GM19397 (cell line): ENCODE data around the gene DRC7.
"Not testable (repeated sequence)": the region's sequence is repeated elsewhere in the genome, so short reads cannot be mapped to it uniquely, and the experiment has no call there.

Experiments used
- ATAC-seq: cut with Tn5 transposase; IDR thresholded peaks from one replicate; pipeline ENCODE4 v1.9.1; 2021; ENCODE audit warnings: mild to moderate bottlenecking, moderate library complexity; ENCODE audit not compliant: unreplicated experiment

The DRC7 gene

GRCh38 chr16:57732037-57732436 is 37.4 kb downstream of the DRC7 start:
- ATAC-seq: no peak

- no peak for ATAC-seq
These were observed 38.1 kb downstream of the DRC7 start for GRCh38 chr16:57732714-57733113.

DNA sequence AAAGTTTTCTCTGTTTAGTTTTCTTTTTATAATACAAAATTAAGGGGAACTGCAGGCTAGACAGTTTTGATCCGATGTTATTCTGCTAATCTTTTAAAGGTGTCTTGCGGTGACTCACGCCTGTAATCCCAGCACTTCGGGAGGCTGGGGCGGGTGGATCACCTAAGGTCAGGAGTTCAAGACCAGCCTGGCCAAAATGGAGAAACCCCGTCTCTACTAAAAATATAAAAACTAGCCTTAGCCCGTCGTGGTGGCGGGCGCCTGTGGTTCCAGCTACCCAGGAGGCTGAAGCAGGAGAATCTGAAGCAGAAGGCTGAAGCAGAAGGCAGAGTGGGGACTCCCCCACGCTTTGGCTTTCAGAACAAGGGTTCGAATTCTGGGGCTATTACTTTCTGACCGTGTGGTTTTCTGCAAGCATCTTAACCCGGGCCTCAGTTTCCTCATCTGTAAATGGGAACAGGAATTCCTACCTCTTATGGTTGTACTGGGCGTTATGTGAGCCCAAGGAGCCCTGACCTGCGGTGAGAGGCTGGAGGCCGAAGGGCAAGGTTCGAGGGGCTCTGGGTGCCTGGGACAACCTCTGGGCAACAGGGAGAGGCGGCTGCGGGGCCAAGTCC is 39.8 kb downstream of the DRC7 start:
- ATAC-seq: no peak

DNA sequence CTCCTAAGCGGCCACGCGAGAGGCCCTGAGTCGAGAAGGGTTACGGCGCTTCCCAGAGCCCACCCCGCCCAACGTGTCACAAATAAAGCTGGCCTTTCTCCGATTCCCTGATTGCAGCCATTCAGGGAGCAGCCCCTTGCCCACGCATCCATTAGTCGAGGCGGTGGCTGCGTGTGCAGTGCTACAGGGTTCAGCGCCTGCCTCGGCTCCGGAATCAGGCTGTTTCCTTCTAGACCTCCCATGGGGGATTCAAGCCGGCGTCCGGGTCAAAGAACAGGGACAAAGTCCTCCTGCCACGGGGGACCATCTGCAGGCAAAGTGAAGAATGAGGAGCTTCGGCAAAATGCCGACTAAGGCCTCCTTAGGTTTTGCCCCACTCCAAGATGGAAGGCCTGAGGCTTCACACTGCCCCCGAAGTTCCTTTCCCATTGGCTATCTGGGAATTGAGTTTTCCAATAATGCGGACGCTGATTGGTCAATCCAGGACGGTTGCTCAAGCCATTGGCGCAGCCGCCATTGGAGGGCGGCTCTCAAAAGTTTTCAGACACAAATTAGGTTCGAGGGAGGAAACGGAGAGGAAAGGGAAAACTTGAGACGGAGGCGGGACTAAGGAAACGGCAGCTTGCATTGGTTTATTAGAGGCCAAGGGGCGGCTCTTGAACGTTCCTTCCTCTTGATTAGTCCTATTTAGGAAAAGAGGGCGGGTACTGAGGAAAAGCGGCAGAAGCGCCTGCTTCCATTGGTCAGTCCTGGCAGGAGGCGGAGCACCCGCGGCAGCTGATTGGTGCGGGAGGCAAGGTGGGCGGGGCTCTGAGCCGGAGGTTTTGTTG is 40.5 kb downstream of the DRC7 start:
- ATAC-seq: peak; percentile 83

- no peak for ATAC-seq
These were observed 41.3 kb downstream of the DRC7 start, which contains the start of gene KATNB1 for GRCh38 chr16:57735755-57736418. KATNB1 (plus strand) TSS chr16:57735770; CDS start chr16:57737244, 1,474 bp downstream.

GRCh38 chr16:57736419-57737351 is 42.1 kb downstream of the DRC7 start:
- no peak for ATAC-seq

DNA sequence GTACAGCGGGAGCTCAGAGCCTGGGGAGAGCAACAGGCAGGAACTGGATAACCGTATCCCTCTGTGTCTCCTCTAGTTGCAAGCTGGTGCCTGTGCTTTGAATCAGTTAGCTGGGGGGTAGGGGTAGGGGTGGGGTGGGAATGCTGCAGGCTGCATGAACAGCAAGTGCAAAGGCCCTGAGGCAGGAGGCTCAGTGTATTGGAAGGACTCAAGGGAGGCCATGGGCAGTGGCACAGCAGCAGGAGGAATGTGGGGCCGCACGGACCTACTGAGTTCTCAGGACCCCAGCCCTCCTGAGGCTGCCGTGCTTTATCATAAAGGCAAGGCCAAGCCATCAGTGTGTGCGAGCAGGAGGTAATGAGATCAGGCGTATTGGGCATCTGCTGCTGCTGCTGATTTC is 44.2 kb downstream of the DRC7 start:
- ATAC-seq: no peak

GRCh38 chr16:57739756-57740422 is 45.3 kb downstream of the DRC7 start:
- no peak for ATAC-seq

- ATAC-seq: no peak
These were observed 45.9 kb downstream of the DRC7 start for GRCh38 chr16:57740423-57741071.

DNA sequence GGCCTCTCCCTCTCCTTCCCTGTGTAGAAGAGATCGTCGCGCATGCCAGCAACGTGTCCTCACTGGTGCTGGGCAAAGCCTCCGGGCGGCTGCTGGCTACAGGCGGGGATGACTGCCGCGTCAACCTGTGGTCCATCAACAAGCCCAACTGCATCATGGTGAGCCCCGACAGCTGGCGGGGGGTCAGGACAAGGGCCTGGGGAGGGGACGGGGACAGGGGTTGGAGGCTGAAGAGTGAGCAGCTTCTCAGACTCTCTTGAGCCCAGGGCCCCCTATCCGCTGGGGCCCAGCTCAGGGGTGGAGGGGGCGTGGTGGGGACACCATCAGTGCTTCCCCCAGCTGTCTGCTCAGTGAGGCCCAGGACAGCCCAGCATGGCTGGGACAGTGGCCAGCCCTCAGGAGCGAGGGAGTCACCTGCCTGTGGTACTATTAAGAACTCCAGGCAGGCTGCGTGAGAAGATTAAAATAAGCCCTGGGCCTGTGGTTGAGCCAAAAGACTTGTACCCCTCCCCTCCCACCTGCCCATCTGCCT is 47.1 kb downstream of the DRC7 start:
- no peak for ATAC-seq

DNA sequence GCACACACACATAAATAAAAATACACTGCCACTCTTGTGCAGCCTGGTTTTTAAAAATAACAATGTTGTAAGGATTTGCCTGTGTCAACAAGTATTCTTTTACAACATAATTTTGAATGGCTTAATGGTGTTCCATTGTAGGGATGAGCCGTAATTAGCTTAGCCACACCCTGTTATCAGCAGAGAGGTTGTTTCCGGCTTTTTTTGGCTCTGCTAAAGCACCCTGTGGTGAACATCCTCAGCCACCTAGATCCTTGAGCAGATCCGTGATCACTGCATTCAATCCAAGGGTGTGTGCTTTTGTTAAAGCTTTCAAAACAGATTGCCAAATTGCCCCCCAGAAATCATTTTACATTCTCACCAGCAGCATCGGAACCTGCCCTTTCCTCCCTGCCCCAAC is 47.9 kb downstream of the DRC7 start:
- ATAC-seq: no peak

DNA sequence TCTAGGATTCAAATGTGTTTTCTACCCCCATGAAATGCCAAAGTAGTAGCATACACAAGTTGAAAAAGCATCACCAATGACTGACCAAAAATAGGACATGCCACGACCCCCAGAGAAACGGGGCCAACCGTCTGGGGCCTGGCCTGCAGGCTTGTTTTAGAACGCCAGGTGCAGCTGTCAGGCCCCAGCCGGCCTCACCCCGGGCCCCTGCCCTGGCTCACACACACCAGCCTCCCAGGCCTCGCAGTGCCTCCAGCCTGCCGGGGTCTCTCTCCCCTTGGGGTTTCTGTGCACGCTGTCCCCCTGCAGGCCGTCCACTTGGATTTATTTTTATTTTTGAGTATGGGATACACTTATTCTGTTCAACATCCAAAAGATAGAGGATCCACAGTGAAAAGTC is 48.9 kb downstream of the DRC7 start:
- no peak for ATAC-seq

DNA sequence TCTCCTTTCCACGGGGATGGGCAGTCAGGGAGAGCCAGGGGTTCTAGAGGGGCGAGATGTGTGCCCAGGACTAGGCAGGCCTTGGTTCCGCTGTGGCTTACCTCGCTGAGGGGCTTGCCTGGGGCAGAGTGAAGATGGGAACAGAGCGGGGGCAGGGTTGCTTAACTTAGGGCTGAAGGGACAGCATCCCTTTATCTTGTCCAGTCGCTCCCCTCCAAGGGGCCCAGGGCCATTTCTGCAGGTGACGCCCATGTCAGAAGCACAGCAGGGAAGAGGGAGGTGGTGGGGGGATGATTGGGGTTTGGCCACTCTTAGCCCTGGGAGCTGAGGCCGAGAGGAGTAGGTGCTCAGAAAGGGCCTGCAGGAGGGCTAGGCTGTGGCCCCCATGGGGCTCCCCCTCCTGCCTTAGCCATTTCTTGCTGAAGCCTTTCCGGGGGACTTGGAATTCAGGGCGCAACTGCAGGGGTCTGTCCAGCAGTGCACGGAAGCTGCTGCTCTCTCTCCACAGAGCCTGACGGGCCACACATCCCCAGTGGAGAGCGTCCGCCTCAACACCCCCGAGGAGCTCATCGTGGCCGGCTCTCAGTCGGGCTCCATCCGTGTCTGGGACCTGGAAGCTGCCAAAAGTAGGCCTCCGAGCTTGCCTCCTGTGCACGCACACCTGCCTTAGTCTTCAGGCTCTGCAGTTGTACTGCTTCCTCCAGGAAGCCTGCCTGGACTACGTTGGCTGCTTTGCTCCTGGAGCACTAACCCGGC is 49.5 kb downstream of the DRC7 start:
- no peak for ATAC-seq

DNA sequence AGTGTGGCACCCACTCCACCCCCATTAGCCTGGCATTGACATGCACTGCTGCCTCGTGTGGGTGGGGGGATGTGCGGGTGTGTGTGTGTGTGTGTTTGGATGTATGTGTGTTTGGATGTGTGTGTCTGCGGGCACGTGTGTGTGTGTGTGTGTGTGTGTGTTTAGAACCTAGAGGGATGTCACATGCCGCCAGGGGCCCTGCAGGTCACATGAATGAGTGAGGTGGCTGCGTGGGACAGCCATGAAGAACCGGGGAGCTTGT is 50.0 kb downstream of the DRC7 start:
- no peak for ATAC-seq

DNA sequence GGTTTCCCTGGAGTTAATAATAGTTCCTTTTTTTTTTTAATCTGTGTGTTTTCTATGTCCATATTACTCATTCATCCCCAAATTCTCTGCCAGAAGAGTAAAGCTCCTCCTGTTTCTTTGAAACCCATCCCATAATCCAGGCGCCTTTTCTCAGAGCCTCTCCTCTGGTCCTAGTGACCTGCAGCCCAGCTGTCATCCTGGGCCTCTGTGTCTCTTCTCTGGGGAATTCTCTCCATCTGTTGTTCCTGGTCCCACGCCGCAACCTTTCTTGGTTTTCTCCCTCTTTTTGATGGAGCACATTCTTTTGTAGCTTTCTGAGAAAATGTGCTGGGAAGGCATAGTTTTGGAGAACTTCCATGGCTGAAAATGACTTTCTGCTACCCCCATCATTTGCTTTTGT is 51.2 kb downstream of the DRC7 start:
- ATAC-seq: no peak

- not testable (repeated sequence) for ATAC-seq
These were observed 51.7 kb downstream of the DRC7 start for GRCh38 chr16:57746316-57746715.

- ATAC-seq: no peak
These were observed 52.5 kb downstream of the DRC7 start for GRCh38 chr16:57747091-57747490.

DNA sequence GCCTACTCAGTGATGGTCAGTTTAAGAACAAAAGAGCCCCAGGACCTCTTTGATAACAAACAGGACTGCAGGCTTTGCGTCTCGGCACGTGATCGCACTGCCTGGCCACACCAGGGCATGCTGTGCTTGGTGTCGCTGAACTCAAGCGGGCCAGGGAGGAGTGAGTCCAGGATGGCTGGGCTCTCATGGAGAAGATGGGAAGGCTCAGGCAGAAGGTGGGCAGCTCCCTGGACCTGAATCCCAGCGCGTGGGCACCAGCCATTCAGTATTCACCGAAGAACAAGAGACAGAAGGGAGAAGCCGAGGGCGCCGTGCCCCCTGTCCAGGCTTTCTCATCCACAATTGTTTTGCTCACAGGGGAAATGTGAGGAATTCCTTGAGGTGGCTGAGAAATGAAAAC is 52.9 kb downstream of the DRC7 start:
- ATAC-seq: no peak

DNA sequence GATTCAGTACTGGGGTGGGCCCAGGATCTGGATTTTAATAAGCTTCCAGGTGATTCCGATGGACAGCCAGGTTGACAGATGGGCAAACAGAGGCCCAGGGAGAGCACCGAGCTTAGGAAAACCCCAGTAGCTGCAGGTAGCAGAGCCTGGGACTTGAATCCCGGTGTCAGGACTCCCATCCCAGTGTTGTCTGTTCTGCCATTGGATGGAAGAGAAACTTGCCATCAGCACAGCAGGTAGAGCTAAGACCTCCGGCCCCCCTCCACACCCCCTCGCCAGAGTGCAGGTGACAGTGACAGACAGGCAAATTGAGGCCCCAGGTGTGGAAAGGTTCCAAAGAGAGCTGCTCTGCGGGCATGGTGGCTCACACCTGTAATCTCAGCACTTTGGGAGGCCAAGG is 53.4 kb downstream of the DRC7 start:
- ATAC-seq: no peak
